NCI-H128 (cell line): ENCODE measurements around the gene ZNF398.
"Not testable (repeated sequence)": the region's sequence is repeated elsewhere in the genome, so short reads cannot be mapped to it uniquely, and the experiment has no call there.

Experiments
- DNase-seq: peaks from one replicate; lab custom pipeline; 2025; ENCODE audit not compliant: unreplicated experiment; lab: John Stamatoyannopoulos, UW

Gene ZNF398, protein sequence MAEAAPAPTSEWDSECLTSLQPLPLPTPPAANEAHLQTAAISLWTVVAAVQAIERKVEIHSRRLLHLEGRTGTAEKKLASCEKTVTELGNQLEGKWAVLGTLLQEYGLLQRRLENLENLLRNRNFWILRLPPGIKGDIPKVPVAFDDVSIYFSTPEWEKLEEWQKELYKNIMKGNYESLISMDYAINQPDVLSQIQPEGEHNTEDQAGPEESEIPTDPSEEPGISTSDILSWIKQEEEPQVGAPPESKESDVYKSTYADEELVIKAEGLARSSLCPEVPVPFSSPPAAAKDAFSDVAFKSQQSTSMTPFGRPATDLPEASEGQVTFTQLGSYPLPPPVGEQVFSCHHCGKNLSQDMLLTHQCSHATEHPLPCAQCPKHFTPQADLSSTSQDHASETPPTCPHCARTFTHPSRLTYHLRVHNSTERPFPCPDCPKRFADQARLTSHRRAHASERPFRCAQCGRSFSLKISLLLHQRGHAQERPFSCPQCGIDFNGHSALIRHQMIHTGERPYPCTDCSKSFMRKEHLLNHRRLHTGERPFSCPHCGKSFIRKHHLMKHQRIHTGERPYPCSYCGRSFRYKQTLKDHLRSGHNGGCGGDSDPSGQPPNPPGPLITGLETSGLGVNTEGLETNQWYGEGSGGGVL

GRCh38 chr7:149147072-149147751, at the start of gene ZNF398:
ZNF398 (plus strand) TSS chr7:149147453; CDS start chr7:149147743, 290 bp downstream.
- DNase-seq, result peak; percentile 69

DNA sequence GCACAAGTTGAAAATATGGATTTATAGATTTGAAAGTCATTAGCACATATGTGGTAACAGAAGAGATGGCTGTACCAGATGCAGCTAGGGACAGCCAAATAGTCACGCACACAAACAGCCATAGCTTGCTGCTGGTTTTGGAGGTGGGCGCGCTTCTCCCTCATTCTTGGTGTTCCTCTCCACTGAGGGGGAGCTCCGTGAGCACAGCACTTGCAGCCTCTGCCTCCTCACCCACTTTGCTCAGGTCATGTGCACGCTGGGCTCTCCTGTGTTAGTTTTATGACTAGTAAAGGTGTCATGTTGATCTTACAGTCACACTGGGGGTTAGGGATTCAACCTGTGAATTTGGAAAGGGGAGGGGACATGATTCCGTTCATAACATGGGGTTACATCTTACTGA, 48.2 kb upstream of the ZNF398 start:
- no peak for DNase-seq

DNA sequence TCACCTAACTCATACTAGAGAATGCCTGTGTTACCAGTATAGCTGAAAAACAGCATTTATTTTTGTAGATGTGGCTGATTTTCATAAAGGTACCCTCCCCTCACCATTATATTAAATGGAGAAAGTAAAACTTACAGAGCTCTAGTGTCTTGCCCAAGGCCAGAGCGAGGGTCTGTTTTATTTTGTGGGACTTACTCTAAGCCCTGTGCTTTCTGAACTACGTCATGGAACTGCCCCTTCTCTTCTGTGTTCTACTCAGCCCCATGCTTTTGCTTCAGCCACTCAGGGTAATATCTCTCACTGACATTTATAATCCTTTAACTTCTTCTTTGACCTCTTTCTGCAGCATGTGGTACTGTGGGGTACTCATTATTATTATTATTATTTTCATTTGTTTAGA, 46.4 kb upstream of the ZNF398 start:
- DNase-seq, result no peak

DNA sequence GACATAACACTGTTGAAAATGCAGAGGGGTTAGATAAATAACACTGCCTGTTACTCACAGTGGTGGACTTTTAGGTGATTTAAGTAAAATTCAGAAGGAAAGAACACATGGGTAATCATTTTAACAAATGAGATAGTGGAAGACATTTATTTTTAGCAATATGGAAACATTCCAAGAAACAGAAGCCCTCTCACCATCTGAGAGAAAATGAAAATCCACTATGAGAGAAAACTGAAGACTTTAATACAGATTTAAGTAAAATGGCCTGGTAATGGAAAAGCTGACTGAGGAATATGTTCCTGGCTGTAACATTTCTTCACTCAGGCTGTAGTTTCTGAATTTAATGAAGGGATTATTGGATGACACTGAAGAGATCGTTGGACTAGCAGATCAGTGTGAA, 44.6 kb upstream of the ZNF398 start:
- DNase-seq, result no peak

GRCh38 chr7:149103424-149103823, 43.8 kb upstream of the ZNF398 start:
- no peak for DNase-seq

GRCh38 chr7:149104214-149104613, 43.0 kb upstream of the ZNF398 start:
- DNase-seq, result no peak

GRCh38 chr7:149104749-149105148, 42.5 kb upstream of the ZNF398 start:
- no peak for DNase-seq

DNA sequence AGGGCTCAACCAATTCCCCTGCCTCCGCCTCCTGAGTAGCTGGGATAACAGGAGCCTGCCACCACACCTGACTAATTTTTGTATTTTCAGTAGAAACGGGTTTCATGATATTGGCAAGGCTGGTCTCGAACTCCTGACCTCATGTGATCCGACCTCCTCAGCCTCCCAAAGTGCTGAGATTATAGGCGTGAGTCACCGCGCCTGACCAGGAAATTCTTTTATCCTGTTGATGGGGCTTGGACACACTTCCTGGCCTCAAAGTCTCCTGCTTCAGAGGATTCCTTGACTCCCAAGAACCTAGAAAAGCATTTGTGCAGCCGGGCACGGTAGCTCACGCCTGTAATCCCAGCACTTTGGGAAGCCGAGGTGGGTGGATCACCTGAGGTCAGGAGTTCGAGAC, 37.3 kb upstream of the ZNF398 start:
- no peak for DNase-seq

- no peak for DNase-seq
These were observed 21.9 kb upstream of the ZNF398 start for GRCh38 chr7:149125189-149125862.

DNA sequence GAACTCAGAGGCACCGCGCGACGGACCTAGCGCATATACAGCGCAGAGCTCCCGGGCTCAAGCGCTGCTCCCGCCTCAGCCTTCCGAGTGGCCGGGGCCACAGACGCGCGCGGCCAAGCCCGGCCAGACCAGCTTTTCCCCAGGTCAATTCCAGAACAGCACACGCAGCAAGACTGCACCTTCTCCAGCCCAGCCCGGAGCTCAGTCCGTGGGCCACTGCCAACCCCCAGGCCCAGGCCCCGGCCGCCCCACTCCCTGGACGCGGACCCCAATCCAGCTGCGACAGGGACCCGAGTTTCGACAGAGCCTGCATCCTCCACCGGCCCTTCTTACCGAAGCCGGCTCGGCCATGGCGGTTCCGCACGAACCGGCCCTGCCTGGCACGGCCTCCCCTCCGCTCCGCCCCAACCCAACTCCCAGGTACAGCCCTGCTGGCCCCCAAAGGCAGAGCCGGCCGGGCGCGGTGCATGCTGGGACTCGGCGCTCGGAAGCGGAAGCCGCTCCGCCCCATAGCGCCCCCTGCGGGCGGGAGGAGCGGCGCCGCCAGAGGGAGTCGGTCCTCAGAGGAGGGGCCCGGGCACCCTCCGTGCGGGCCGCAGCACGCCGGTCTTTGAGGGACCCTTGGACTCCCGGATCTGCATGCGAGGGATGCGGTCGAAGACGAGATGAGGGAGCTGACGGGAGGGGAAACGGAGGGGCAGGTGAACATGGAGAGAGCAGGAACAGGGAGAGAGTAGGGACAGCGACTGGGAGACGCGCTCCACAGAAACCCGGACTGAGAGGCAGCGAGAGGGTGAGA, 21.2 kb upstream of the ZNF398 start, which contains the start of gene ZNF425:
Gene ZNF425, minus strand, starts transcription at position 462 of the 799 bp plus-strand sequence. Its CDS starts 111 bp downstream, at position 351.
- DNase-seq, result peak; percentile 81

- no peak for DNase-seq
These were observed 20.5 kb upstream of the ZNF398 start for GRCh38 chr7:149126662-149127266.

DNA sequence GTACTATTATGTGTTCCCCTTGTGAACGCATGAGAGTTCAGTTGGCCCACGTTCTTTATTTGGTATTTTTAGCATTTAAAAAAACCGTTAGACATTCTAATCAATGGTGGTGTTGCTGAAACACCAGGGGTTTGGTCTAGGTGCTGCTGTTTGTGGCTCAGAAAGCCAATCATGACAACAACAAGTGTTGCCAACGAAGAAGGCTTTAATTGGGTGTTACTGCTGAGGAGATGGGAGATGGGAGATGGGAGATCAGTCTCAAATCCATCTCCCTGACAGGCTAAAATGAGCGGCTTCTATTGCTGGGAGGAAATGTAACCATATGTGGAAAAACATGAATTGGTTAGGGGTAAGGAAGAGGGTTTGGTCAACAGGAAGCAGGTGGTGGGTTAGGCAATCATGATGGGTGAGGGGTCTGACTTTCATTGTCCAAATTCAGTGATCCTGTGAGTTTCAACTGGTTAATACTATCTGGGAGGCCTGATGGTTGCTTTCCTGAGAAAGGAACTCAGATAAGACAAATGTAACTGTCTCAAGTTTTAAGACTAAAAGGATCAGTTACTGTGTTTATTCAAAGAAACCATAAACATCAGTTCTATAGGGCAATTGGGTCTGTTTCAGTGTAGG, 16.6 kb upstream of the ZNF398 start:
- no peak for DNase-seq

DNA sequence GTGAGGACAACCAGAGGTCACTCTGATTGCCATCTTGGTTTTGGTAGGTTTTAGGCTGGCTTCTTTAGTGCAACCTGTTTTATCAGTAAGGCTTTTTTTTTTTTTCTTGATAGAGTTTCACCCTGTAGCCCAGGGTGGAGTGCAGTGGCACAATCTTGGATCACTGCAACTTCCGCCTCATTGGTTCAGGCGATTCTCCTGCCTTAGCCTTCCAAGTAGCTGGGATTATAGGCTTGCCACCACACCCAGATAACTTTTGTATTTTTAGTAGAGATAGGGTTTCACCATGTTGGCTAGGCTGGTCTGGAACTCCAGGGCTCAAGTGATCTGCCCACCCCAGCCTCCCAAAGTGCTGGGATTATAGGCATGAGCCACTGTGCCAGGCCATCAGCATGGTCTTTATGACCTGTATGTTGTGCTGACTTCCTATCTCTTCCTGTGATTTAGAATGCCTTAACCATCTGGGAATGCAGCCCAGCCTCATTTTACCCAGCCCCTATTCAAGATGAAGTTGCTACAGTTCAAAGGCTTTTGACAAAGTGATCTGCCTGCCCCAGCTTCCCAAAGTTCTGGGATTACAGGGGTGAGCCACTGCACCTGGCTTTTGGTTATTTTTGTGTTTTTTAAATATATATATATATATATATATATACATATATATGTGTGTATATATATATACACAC, 14.1 kb upstream of the ZNF398 start:
- no peak for DNase-seq

DNA sequence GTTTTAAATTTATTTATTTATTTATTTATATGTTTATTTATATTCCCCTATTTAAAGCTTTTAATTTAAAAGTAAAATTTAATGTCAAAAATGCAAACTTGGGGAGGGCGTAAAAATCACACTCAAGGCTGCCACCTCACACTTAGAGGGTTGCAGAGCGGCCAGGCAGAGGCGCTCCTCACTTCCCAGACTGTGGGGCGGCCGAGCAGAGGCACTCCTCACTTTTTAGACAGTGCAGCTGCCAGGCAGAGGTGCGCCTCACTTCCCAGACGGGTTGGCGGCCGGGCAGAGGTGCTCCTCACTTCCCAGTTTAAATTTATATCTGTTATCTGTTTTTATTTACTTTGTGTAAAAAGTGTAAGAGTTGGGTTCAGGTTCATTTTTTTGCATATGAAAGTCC, 11.1 kb upstream of the ZNF398 start:
- DNase-seq, result no peak

DNA sequence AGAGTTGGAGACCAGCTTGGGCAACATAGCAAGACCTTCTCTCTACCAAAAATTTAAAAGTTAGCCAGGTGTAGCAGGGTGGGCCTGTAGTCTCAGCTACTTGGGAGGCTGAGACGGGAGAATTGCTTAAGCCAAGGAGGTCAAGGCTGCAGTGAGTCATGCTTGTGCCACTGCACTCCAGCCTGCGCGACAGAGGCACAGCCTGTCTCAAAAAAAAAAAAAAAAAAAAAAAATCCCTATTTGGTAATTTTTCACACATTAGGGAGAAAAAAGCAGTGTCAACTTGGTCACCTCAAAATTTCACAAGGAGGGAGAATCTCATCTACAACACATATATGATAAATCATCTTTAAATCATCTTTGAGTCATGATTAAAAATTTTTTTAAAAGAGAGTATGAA, 6.4 kb upstream of the ZNF398 start:
- DNase-seq, result no peak

DNA sequence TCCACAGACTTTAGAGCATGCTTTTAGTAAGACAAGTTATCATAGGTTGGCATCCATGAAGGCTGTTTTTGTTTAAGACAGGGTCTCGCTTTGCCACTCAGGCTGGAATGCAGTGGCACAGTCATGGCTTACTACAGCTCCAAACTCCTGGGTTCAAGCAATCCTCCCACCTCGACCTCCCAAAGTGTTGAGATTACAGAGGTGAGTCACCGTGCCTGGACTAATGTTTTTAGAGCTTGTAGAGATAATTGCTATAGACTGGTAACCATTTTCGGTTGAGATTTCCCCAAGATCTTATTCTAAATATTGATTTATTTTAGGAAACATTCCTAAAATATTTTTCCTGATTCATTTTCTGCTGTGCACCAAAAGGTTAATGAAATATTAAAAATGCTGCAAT, 5.4 kb upstream of the ZNF398 start:
- no peak for DNase-seq

- not testable (repeated sequence) for DNase-seq
These were observed 2.8 kb upstream of the ZNF398 start for GRCh38 chr7:149144436-149144922.

GRCh38 chr7:149145031-149145845, 2.0 kb upstream of the ZNF398 start:
- no peak for DNase-seq
